ENCODE measurements around the gene NMRAL1.

GRCh38 chr16:4443271-4443670 lies 31.2 kb downstream of the NMRAL1 start:
- no peak for TF ChIP-seq CTCF (IDR thresholded peaks at IDR 0.05; ENCODE audit: low read depth, low read length)
- TF ChIP-seq POLR2A (IDR thresholded peaks at IDR 0.05; ENCODE audit: extremely low read depth, insufficient read length), result no peak
- TF ChIP-seq, protein P1, sequence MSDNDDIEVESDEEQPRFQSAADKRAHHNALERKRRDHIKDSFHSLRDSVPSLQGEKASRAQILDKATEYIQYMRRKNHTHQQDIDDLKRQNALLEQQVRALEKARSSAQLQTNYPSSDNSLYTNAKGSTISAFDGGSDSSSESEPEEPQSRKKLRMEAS (IDR thresholded peaks at IDR 0.05; ENCODE audit: low read depth, low read length), result no peak
